Esophagus muscularis mucosa (tissue), 3 donors: ENCODE results near the gene CUL3.

Source experiments
- POLR2A ChIP-seq: fragments of 450-650 bp; IDR thresholded peaks from one replicate; pipeline ENCODE4 v1.6.1; 2017; ENCODE audit warnings: antibody characterized with exemption, moderate library complexity, mild to moderate bottlenecking, low read depth
- TF ChIP-seq, protein P1 (sequence below), 3 experiments: fragments of 200-600 bp in 2 of 3; fragments of 450-650 bp in 1 of 3; sonication (generic) in 2 of 3; IDR thresholded peaks; one replicate each; pipeline ENCODE4 v1.5.1; 2017 to 2019; ENCODE audit warnings: antibody characterized with exemption in 3 of 3, mild to moderate bottlenecking in 2 of 3, moderate library complexity in 1 of 3

- TF ChIP-seq, protein P1, sequence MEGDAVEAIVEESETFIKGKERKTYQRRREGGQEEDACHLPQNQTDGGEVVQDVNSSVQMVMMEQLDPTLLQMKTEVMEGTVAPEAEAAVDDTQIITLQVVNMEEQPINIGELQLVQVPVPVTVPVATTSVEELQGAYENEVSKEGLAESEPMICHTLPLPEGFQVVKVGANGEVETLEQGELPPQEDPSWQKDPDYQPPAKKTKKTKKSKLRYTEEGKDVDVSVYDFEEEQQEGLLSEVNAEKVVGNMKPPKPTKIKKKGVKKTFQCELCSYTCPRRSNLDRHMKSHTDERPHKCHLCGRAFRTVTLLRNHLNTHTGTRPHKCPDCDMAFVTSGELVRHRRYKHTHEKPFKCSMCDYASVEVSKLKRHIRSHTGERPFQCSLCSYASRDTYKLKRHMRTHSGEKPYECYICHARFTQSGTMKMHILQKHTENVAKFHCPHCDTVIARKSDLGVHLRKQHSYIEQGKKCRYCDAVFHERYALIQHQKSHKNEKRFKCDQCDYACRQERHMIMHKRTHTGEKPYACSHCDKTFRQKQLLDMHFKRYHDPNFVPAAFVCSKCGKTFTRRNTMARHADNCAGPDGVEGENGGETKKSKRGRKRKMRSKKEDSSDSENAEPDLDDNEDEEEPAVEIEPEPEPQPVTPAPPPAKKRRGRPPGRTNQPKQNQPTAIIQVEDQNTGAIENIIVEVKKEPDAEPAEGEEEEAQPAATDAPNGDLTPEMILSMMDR (IDR thresholded peaks at IDR 0.05) = no peak
- no peak for TF ChIP-seq POLR2A
Measured at GRCh38 chr2:224594840-224595239, 9.7 kb upstream of the CUL3 start.
